ENCODE results near the gene KMT5C.
A peak's percentile ranks its signal among the peaks of the same experiment; 100 is the strongest.
"Not testable (repeated sequence)": the region's sequence is repeated elsewhere in the genome, so short reads cannot be mapped to it uniquely, and the experiment has no call there.

Gene KMT5C

DNA sequence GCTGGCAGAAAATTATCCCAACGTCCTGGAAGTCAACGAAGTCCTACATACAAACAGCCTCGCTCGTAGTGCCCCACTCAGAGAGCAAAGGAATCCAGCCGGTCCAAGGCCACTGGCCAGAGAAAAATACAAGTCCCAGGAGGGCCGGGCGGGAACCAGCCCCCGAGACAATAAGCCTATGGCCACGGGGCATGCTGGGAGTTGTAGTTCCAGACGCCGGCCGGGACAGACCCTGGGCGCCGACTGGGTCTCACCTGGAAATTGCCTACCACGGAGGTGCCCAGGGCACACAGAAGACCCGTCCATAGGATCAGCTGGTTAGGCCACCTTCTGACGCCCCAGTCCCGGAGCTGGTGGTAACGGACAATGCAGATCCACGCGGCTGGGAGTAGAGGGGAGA, 19.9 kb upstream of the KMT5C start:
- DNase-seq: peak in 5 of 14 donors; percentile 6 to 57 (median 12)

DNA sequence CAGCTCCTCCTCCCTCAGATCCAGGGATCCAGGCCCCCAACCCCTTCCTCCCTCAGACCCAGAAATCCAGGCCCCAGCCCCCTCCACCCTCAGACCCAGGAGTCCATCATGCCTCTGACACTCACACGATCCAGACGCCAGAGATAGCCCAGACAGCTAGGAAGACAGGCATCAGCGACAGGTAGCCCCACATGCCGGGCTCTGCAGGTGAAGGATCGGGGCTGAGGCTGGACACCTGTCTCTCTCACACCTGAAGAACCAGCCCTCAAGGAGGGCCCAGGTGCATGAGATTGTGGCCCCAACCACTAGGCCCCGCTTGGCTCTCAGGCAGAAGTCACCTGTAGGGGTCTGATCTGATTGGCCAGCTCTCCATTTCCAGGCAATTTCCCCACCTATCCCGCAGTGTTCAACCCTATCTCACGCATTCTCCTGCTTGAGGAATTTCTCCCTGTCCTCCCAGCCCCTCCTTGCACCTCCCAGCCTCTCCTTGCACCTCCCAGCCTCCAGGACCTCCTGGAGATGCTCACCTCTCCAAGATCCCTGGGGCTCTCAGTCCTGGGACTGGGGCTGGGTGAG, 18.7 kb upstream of the KMT5C start:
- no peak for DNase-seq

DNA sequence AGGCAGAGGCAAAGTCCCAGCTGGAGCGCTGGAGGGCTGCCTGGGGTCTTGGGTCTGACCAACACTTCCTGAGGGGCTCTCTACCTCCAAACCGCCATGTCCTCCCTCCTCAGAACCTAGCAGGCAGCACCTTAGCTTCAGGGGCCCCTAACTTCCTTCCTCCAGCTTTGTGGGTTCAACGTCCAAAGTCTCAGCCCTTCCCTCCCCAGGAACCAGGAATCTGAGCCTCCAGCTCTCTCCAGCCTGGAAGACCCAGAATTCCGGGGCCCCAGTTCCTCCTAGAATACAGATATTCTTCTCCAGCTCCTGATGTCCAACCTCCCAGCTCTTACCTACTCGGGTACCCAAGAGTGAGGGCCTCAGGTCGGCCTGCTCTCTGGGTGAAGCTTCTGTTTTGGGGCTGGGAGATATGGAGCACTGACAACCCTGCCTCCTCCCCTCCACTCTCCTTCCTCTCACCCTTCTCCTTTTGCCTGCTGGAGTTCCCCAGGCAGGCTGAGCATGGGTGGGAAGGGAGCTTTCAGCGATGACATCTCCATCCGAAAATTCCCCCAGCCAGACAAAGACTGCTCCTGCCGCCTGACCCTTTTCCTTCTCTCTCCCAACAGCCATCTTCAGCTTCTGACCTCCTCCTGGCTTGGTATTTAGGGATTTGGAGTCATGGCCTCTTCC, 18.1 kb upstream of the KMT5C start:
- no peak for DNase-seq

DNA sequence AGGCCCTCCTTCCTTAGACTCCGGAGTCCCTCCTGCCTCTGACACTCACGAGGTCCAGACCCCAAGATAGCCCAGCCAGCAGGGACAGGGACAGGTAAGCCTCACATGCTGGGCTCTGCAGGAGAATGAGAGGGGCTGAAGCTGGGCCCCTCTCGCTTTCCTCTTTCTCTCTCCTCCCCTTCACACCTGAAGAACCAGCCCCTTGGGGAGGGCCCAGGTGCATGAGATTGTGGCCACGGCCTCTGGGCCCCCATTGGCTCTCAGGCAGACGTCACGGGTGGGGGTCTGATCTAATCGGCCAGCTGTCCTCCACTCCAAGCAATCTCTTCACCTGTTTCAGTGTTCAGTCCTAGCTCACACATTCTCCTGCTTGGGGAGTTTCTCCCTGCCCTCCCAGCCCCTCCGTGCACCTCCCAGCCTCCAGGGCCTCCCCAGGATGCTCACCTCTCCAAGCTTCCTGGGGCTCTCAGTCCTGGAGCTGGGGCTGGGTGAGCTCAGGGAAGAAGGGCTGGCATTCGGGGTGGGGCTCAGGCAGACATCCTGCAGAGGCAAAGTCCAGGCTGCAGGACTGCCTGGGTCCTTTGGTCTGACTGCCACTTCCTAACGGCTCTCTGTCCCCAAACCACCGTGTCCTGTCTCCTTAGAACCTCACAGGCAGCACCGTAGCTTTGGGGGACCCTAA, 17.3 kb upstream of the KMT5C start:
- DNase-seq: no peak

DNA sequence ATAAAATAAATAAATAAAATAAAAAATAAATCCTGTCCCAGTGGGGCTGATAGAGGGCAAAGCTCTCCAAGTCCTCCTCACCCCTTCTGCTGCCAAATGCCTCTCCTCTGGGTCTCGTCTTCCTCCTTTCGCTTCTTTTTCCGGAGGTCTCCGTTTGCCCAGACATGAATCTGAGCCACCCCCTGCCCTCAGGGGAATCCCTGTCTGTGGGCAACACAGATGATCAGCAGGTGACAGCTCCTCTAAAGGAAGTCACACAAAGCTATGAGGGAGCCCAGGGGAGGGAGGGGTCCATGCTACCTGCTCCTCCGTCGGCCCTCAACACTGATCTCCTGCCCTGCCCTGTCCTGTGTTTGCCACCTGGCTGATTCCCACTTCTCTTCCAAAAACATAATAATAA, 15.0 kb upstream of the KMT5C start:
- DNase-seq: no peak

DNA sequence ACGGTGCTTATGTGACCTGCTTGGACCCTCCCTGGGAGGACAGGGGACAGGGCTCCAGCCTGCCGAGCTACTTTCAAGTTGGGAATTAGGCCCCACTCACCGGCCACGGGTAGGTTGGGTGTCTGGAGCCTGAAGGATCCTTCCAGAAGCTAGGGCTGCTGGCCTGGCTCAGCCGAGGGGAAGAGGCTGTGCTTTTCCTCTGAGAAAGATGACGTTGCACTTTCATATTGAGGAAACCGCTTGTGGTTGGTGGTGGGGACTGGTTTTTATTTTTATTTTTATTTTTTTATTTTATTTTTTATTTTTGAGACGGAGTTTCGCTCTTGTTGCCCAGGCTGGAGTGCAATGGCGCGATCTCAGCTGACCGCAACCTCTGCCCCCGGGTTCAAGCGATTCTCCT, 14.5 kb upstream of the KMT5C start, which contains the start of gene TMEM150B:
TMEM150B (minus strand) TSS at position 170 of the 400 bp plus-strand sequence. CDS start 4,305 bp downstream, outside the sequence.
- DNase-seq: no peak

DNA sequence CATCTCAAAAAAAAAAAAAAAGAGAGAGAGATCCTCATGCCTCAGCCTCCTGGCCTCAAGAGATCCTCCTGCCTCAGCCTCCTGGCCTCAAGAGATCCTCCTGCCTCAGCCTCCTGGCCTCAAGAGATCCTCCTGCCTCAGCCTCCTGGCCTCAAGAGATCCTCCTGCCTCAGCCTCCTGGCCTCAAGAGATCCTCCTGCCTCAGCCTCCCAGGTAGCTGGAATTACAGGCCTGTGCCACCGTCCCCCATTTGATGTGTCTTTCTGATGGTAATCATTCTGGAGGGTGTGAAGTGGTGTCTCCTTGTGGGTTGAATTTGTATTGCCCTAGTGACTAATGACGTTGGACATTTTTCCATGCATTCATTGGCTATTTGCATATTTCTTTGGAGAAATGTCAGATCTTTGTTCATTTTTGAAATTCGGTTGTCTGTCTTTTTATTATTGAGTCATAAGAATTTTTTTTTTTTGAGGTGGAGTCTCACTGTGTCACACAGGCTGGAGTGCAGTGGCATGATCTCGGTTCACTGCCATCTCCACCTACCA, 10.8 kb upstream of the KMT5C start:
- not testable (repeated sequence) for DNase-seq

DNA sequence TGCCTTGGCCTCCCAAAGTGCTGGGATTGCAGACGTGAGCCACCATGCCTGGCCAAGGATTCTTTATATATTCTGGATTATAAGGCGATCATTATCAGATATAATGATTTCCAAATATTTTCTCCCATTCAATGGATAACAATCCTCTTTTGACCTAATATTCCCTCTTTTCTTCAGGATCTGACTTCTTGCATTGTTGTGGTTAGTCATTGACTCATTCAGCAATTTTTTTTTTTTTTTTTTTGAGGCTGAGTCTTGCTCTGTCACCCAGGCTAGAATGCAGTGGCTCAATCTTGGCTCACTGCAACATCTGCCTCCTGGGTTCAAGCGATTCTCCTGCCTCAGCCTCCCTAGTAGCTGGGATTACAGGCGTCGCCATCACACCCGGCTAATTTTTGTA, 9.9 kb upstream of the KMT5C start:
- DNase-seq: not testable (repeated sequence)

DNA sequence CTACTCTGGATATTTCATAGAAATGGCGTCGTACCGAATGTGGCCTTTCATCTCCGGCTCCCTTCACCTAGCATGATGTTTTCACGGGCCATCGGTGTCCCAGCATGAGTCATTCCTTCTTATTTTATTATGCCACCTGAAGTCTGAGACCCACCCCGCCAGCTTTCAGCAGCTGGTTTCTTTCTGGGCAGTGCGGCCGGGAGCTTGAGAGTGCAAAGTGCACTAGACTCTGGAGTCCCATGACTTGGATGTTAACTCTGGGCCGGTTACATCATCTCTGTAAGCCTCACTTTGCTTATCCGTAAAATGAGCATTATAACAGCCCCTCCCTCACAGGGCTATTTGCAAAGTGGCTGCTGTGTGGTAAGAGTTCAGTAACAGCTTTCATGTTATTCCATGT, 5.8 kb upstream of the KMT5C start:
- no peak for DNase-seq

DNA sequence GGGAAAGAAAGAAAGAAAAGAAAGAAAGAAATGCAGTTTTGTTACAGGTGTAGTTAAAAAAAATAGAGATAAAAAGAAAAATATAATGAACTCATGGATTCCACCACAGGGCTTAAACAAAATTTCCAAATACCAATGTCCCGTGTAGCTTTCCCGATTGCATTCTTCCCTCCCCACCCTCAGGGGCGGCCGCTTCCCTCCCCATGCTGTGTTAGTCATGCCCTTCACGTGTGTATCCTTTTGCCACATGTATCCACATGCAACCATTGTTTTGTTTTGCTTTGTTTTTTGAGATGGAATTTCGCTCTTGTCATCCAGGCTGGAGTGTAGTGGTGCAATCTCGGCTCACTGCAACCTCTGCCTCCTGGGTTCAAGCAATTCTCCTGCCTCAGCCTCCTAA, 3.6 kb upstream of the KMT5C start:
- no peak for DNase-seq

DNA sequence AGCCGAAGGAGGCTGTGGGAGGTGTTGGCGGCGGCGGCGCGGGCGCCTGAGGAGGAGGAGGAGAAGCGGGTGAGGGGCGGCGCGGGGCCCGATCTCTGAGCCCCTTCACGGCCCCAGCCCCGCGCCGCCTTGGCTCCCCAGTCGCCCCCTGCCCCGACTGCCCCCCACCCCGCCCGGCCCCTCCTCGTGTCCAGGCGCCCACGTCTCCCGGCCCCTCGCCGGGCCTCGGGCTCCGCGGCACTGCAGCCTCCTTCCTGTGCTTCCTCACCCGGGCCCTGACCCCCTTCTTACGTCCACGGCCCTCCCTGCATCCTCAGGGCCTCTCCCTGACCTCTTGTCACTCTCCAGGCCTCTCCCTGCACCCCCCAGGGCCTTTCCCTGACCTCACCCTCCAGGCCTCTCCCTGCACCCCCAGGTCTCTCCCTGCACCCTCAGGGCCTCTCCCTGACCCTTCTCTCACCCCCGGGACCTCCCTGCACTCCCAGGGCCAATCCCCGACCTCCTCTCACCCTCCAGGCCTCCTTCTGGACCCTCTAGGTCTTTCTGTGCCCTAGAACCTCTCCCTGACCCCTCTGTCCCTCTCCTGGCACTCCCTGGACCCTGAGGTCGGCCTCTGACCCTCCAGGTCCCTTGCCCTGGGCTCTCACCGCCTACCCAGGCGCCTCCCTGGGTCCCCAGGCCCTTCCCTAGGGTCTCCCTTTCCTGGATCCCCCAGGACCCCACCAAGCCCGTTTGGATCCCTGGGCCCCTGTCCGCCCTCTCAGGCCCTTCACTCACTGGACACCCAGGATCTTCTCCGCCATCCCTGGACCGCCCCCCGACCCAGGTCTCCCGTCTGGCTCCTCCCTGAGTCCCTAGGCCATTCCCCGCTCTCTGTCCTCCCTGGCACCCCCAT, 460 bp downstream of the KMT5C start:
- DNase-seq: peak in 2 of 14 donors; percentile 10 to 39

DNA sequence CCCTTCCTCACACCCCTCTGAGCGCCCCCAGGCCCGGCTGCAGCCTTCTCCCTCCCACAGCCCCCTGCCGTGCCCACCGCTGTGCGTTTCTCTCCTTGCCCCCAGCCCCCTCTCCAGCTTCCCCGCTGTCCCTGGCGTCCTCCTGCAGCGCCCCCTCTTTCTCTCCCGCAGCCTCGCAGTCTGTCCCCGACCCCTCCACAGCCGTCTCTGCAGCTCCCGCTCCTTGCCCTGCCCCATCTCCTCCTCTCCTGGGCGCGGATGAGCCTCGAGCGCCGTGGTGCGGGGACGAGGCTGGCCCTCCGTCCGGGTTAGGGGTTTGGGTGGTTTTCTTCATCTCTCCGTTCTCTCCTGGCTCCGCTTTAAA, 1.1 kb downstream of the KMT5C start:
- no peak for DNase-seq

DNA sequence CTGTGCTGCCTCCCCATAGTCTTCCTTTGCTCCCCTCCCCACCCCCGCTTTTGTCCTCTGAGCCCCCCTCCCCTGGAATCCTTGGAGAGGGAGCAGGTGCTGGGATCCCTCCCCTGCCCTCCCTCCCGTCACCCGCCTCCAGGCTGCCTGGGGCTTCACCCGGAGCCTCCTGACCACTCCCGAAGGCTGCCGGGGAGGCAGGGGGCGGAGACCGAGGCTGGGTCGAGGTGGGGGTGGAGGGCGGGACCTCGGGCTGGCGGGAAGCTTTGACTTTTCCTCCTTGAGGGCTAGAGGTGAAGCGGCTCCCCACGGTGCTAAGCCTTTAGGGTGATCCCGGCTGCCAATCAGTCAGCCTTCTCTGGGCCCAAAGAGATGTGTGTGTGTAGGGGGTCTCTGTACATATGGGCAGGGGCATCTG, 1.5 kb downstream of the KMT5C start:
- peak in 8 of 14 donors; percentile 8 to 40 (median 26) for DNase-seq

DNA sequence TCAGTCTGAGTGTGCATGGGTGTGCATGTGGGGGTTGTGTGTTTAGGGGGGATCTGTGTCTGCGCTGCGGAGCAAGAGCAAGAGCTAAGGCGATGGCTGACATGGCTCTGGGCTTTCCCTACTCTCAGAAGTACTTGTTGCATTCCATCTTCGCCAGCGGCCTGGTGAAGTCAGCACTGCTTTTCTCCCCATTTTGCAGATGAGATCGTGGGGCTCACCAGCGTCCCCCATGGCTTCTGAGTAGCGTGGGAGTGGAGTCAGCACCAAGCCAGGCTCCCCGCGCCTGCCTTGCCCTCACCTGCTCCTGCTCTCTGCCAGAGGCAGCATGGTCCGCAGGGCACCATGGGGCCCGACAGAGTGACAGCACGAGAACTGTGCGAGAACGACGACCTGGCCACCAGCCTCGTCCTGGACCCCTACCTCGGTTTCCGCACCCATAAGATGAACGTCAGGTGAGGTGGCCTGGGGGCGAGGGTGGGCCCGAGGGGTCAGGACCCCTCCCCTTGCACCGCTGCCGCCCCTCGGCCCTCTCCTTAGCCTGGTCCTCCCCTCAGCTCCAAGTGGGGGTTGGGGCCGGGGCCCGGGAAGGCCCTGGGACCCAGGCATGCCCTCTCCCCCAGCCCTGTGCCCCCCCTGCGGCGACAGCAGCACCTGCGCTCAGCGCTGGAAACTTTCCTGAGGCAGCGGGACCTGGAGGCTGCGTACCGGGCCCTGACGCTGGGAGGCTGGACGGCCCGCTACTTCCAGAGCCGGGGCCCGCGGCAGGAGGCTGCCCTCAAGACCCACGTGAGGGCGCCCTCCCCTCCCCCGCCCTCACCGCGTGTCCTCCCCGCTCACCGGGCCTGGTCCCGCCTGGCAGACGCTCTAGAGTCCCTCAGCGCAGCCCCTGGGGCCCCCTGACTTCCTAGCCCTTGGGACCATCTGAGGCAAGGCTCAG, 2.2 kb downstream of the KMT5C start:
- no peak for DNase-seq

DNA sequence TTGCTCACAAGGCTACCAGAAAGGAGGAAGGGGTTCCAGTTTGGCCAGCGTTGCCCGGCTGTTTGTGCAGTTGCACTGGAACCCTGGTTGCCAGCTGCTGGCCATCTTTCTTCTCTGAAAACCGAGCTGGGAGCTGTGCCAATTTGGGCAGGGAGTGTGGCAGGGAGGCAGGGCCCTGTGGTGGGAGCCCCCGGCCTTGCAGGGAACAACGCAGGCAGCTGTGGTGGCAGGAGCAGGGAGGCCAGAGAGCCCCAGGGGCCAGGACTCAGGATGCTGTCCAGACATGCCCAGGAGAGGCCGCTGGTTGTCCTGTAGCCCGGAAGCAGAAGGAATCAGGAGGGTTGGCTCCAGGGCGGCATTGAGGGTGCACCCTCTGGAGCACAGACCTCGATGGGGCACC, 4.8 kb downstream of the KMT5C start:
- peak in 9 of 14 donors; percentile 5 to 55 (median 22) for DNase-seq

DNA sequence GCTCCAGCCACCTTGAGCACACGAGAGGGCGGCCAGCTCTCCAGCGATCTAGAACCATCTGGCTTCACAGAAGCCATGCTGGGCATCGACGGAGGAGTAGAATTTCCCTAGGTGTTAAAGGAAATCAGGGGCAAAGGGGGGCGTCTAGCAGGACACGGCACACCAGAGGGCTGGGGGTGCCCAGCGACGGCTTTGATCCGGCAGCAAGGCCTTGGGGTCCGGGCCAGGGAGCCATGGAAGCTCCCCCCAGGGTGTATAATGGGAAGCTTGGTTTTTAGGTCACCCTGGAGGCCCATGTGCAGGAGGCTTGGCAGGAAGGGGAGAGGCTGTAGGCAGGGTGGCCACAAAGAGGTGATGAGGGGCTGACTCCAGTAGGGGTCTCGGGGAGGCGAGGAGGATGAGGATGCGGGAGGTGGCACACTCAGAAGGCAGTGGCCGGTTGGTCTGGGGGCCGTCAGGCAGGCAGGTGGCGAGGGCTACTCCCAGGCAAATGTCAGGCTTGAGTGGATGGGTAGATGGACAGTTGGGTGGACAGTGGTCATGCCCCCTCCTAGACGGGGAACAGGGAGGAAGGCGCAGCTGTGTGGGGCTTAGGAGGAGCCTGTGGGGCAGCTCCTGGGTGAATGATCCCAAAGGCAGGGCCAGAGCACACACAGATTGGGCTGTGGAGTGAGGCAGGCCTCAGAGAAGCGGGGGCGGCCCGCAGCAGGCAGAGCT, 5.6 kb downstream of the KMT5C start:
- no peak for DNase-seq

DNA sequence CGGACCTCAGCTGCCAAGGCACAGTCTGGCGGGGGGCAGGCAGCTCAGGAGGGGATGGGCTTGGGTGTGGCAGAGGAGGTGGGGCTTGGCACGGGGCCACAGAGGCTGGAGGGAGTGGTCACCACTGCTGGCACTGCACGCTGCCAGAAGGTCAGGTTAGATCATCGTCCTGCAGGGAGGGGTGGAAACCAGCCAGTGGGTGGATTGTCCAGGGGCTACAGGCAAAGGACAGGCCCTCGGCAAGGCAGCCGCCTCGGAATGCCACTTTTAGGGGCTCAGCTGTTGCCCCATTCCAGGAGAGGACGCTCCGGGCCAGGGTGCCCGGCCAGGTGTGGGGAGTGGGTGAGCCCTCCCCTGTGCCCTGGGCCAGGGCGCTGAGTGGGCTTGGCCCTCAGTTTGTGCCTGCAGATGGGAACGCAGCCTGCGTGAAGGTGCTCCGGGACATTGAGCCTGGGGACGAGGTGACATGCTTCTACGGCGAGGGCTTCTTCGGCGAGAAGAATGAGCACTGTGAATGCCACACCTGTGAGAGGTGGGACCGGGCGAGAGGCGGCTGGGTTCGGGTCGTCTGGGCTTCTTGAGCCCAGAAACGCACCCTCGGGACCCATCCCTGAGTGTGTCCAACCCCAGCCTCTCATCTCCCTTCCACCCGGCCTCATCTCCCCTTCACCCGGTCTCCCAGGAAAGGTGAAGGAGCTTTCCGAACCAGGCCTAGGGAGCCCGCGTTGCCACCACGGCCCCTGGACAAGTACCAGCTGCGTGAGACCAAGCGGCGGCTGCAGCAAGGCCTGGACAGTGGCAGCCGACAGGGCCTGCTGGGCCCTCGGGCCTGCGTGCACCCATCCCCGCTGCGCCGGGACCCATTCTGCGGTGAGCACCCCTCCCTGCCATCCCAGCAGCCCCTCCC, 6.4 kb downstream of the KMT5C start:
- no peak for DNase-seq

DNA sequence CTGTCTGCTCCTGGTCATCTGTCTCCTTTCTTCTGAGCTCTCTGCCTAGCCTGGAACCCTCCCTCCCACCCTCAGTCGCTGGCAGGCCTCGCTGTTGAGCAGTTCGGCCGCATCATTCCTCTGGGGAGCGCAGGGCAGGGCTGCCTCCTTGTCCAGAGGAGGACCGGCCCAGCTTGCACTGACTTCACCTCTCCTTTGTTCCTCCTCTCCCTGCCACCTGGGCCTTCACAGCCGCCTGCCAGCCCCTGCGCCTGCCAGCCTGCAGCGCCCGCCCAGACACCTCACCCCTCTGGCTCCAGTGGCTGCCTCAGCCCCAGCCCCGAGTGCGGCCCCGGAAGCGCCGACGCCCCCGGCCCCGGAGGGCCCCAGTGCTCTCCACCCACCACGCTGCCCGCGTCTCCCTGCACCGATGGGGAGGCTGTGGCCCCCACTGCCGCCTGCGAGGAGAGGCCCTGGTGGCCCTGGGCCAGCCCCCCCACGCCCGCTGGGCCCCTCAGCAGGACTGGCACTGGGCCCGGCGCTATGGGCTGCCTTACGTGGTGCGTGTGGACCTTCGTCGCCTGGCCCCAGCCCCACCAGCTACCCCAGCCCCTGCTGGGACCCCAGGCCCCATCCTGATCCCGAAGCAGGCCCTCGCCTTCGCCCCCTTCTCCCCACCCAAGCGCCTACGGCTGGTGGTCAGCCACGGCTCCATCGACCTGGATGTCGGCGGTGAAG, 7.2 kb downstream of the KMT5C start:
- DNase-seq: no peak
